ENCODE results near the gene DACH1. TPM values are rescaled to one million over a fixed set of nuclear protein-coding genes. Genes with fewer than 3 reads are reported as not detected.
A peak's percentile ranks its signal among the peaks of the same experiment; 100 is the strongest.

DACH1 gene
- total RNA-seq, 2 donors from 2014 or later: not detected

DNA sequence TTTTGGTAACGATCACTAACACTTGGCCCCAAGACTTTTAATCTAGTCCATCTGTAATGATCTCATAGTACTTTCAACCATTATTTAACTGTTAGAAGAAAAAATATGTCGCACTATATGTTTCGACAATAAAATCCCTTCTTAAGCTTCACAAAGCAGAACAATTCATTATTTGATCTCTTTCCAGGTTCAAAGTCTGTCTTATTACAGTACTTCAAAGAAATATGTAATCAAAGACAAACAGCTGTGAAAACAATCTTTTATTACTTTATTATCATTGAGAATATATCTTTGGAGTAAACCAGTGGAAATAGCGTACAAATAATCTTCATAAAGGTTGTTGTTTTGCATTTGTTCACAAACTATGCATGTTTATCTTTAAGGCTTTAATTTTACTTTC is 93.5 kb downstream of the DACH1 start:
- Mint-ChIP-seq H3K36me3 (no peaks in the 10 kb centered on the region), H3K9me3 (no peaks in the 10 kb centered on the region), H3K27ac (no peak overlapping the region)
- DNase-seq (ENCODE audit: low spot score in 2 of 2) (no peak), ATAC-seq (no peak)

DNA sequence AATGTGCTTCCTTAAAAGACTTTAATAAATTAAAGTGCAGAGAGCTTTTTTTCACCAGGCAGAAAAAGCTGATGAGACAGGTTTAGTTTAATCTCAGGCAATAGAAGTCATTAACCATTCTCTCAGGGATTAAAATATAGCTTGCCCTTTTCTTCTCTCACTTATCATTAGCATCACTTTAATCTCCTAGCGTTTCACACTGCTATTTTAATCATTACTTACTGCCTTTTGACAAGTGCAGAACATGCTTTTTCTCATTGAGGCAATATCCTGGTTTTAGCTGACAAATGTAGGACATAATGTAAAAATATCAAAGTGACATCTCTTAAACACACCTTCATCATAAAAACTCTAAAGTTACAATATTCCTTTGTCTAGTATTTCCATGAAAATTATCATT is 94.6 kb downstream of the DACH1 start:
- H3K36me3 Mint-ChIP-seq: no peaks in the 10 kb centered on the region
- H3K9me3 Mint-ChIP-seq: no peaks in the 10 kb centered on the region
- no peak for ATAC-seq
- no peak overlapping the region for H3K27ac Mint-ChIP-seq
- no peak for DNase-seq (ENCODE audit: low spot score in 2 of 2)

DNA sequence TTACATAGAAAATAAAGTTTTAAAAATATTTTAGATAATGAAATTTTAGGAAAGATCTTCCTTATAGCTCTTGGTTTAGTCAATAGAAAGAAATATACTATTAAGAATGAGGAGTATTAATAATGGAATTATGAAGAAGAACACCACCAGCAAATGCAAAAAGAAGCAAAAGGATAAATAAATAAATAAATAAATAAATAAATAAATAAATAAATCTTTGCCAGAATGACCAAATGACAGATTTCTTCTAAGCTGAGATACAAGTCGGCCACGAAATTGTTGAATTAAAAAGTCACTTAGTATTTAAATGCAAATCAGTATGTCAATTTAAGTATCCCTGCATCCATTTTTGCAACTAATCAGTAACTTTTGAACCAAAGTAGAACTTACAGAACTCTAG is 95.9 kb downstream of the DACH1 start:
- no peaks in the 10 kb centered on the region for H3K36me3 Mint-ChIP-seq
- H3K9me3 Mint-ChIP-seq: peaks cover 0 to 1% of the 10 kb centered on the region in 2 donors
- no peak overlapping the region for H3K27ac Mint-ChIP-seq
- no peak for DNase-seq (ENCODE audit: low spot score in 2 of 2)
- ATAC-seq: no peak

DNA sequence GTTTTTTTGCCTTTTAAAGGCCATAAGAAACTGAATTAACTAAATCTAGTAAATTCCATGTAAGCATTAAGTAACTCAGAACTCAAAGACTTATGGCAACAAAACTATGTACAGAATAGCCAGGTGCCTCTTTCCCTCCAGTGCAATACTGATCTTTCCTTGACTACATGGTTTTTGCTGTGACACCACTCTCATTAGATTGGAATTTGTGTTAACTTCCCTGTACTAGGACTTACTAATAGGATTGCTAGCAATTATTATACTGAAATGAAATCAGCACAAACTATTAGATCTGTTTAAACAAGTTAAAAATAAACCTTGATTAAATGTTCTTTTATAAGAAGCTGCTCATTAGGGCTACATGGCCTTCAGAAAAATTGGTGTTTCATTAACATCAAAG is 96.3 kb downstream of the DACH1 start:
- DNase-seq (ENCODE audit: low spot score in 2 of 2): no peak
- H3K9me3 Mint-ChIP-seq: peaks cover 0 to 3% of the 10 kb centered on the region in 2 donors
- no peaks in the 10 kb centered on the region for H3K36me3 Mint-ChIP-seq
- no peak for ATAC-seq
- H3K27ac Mint-ChIP-seq: no peak overlapping the region

DNA sequence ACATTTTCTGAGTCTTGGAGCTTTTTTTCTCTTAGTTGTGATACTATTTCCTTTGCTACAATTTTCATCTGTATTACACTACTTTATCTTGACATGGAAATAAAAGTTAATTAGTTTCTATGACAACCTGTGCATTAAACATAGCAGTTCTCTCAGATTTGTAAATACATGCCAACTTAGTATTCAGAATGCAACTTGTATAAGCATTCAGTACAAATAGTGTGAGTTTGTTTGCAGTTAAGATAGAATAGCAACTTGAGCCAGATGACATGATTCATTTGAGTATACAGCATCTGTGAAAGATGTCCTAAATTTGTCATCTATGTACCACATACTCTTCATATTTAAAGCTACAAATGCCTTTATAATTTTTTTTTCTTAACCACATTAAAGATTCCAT is 98.1 kb downstream of the DACH1 start:
- Mint-ChIP-seq H3K9me3 (peaks cover 0 to 3% of the 10 kb centered on the region in 2 donors), H3K36me3 (no peaks in the 10 kb centered on the region), H3K27ac (no peak overlapping the region)
- DNase-seq (ENCODE audit: low spot score in 2 of 2) (no peak), ATAC-seq (peak in 1 of 2 donors; percentile 52)

DNA sequence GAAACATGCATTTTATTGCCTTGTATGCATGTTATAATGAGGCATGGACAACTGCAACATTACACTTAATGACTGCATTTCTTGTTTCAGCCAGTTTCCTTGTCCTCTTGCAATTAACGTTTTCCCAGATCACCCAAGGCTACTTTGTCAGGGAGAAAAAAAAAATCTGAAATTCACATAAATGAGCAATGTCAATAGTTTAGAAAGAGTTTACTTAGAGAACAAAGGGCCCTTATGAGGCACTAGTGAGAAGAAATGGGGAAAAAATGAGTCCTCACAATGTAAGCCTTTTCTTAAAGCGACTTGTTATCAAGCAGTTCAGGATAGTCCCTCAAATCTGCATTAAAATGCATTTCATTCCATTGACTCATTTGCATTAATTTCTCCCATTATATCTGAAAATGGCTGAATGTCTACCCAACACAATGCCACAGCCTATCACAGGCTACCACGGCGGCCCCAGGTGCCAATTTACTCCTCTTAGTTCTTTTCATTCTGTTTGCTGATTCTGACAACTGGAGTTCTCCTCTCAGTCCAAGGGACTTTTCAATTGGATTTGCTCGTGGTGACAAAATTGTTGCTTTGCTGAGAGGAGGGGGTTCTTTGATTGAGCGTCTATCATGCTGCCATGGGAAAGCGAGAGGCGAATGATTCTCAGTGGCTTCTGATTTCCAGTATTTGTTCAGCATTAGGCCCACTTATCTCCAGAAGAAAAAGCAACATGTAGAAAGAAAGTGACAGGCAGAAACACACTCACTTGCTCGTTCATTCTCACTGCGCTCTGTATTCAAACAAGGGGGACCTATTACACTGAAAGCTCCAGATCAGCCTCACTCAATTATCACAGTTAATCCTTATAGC is 107.1 kb downstream of the DACH1 start:
- H3K27ac Mint-ChIP-seq: no peak overlapping the region
- no peak for ATAC-seq
- DNase-seq (ENCODE audit: low spot score in 2 of 2): no peak
- H3K36me3 Mint-ChIP-seq: no peaks in the 10 kb centered on the region
- H3K9me3 Mint-ChIP-seq: peaks cover 0 to 3% of the 10 kb centered on the region in 2 donors

DNA sequence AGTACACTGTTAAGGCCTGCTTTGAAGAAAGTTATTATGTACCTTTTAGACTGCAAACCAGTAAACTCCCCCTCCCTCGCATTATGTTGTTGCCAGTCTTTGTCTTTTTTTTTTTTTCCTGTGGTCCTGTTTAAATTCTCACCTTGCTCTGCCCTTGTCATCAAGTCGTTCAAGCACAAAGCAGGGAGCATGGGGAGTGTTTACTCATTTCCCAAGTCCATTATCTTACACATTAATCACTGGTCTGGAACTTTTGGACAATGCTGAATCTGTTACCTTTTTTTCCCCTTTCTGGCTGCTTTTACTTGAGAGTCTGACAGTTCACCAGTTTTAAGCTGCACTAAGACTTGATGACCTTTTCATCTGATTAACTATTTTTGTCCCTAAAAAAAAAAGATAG is 108.2 kb downstream of the DACH1 start:
- Mint-ChIP-seq H3K36me3 (no peaks in the 10 kb centered on the region), H3K27ac (no peak overlapping the region), H3K9me3 (peaks cover 0 to 3% of the 10 kb centered on the region in 2 donors)
- DNase-seq (ENCODE audit: low spot score in 2 of 2) (no peak), ATAC-seq (no peak)

DNA sequence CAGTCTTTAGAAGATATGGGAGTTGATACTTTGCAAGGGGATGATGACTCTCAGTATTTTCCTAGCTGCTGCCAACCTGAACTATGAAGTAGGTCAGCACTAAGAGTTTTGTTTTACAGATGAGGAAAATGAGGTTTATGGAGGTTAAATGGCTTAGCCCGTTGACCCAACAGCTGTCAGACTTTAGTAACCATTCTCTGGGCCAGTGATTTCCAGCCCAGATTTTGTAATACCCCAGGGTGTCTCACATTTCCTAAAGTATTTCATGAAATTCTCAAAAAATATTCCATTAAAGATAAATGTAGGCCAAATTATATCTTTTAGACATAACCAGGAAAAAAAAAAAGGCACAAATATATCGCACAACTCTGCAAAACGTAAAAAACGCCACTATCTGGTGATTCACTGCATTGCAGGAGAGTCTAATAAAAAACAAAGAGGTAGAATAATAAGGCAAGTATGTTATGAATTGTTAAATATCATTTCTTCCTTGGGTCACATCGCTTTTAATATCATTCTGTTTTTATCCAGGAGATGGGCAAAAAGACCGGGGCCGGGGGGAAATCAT is 112.5 kb downstream of the DACH1 start:
- DNase-seq (ENCODE audit: low spot score in 2 of 2) (no peak), ATAC-seq (no peak)
- no peaks in the 10 kb centered on the region for H3K9me3 Mint-ChIP-seq
- no peaks in the 10 kb centered on the region for H3K36me3 Mint-ChIP-seq
- H3K27ac Mint-ChIP-seq: no peak overlapping the region

DNA sequence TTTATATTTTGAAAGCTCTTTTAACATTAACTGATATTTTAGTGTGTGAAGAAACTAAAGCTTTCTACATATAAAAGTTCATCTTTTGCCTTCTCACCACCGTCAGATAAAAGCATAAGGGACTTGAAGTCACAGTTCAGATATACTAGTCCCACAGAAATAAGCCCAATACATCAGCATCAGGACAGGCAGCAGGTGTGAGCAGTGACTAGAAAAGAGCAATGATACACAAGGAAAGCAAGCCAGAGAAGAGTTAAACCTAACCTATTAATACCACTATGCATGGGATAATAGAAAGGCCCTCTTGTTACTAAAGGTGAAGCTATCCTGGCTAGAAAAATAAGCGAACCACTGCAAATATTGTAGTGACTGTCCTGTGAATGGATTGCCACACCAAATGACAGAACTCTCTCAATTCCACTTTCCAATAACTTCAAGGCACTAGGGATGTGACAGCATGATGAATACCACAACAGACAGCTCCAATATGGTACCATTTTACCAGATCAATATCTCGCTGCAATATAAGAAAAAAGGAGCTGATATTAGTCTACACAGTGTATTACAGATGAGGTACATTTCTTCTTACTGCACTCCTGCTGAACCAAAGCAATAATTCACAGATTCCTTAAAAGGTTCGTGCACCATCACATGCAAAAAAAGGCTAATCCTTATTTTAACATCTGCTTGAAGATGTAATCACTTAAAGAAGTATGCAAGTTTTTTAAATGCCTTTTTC is 114.1 kb downstream of the DACH1 start:
- ATAC-seq (no peak), DNase-seq (ENCODE audit: low spot score in 2 of 2) (no peak)
- H3K27ac Mint-ChIP-seq: no peak overlapping the region
- no peaks in the 10 kb centered on the region for H3K9me3 Mint-ChIP-seq
- H3K36me3 Mint-ChIP-seq: no peaks in the 10 kb centered on the region

DNA sequence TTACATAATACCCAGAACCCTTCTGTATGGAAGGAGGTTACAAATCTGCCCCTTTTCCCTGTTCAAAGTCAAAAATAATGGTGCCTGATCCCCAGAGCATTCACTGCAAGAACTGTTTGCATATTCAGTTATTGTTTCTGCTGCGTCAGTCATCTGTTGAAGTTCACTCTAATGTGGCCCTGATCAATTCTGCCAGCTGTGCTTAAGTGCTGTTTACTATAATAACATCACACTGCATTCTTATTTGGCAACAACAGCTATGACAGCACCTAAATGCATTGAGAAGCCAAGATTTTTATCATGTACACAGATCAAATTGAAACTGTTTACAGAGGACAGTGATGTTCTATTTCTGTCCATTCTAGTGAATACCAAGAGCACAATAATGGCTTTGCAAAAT is 115.9 kb downstream of the DACH1 start:
- DNase-seq (ENCODE audit: low spot score in 2 of 2) (no peak), ATAC-seq (no peak)
- no peaks in the 10 kb centered on the region for H3K9me3 Mint-ChIP-seq
- no peak overlapping the region for H3K27ac Mint-ChIP-seq
- H3K36me3 Mint-ChIP-seq: no peaks in the 10 kb centered on the region

DNA sequence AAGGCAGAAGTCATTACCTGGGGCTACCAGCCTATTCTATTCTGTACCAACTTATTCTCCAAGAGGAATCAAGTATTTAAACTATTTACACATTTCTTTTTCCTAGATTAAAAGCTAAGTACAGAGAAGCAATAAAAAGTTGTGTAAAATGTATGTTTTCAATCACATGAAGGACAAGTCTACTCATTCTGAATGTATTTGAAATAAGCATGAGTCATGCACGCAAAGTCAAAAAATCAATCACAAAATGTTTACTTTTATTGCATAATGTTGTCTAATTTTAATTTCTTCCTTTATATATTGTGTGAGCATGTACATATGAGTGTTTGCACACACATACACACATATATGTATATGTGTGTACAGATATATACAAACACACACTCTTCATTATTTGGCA is 136.7 kb downstream of the DACH1 start:
- ATAC-seq: no peak
- Mint-ChIP-seq H3K36me3 (no peaks in the 10 kb centered on the region), H3K9me3 (peaks cover 0 to 4% of the 10 kb centered on the region in 2 donors), H3K27ac (no peak overlapping the region)
- DNase-seq (ENCODE audit: low spot score in 2 of 2): no peak

DNA sequence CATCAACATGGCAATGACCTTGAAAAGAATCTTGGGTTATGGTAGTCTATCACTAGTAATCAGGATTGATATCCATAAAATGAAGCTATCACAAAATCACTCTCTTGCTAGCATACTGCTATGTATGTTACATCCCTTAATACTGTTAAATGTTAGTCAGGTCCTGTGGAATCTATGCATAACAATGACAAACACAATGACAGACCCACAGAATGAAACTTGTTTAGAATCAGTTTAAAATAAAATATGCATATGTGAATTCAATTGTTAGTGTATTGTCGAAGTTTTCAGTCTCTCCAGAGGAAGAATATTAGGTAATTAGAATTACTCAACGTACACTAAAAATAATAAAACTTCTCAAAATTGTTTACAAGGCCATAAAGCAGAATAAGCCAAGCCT is 137.6 kb downstream of the DACH1 start:
- Mint-ChIP-seq H3K9me3 (peaks cover 0 to 4% of the 10 kb centered on the region in 2 donors), H3K36me3 (no peaks in the 10 kb centered on the region), H3K27ac (no peak overlapping the region)
- DNase-seq (ENCODE audit: low spot score in 2 of 2): no peak
- ATAC-seq: no peak

DNA sequence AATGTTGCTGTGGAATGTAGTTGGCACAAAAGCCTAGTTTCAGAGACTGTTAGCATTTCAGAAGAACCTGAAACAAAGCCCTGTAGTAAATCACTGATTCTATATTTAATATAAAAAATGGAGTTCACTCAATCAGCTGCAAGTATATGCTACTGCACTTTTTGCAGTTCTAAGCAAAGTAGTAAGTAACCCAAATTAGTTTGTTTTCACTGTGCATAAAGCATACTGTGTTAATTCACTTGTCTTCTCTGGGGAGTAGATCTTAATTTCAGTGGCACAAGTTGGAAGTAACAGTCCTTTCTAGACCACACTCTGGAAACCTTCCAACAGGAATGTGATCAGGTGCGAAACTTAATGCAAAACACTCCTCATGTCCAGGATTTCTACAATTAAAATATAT is 139.3 kb downstream of the DACH1 start:
- no peak for ATAC-seq
- H3K36me3 Mint-ChIP-seq: no peaks in the 10 kb centered on the region
- peaks cover 0 to under 1% of the 10 kb centered on the region in 2 donors for H3K9me3 Mint-ChIP-seq
- H3K27ac Mint-ChIP-seq: no peak overlapping the region
- DNase-seq (ENCODE audit: low spot score in 2 of 2): no peak

DNA sequence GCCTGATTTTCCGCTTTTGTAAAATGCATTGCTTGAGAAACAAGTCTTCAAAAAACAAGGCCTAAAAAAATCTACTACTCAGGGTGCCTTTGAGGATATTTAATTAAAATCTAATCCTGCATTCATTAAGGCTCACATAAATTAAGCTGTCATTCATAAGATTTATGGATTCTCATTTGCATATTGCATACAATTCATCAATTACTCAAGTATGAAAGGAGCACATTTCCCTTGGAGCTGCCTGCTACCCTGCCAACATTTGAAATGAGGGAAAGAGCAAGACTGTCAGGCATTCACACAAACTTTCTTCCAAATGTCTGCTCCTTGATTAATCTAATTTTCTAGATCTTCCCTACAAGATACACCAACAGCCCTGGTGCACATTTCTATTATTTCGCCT is 140.0 kb downstream of the DACH1 start:
- no peak for DNase-seq (ENCODE audit: low spot score in 2 of 2)
- Mint-ChIP-seq H3K36me3 (no peaks in the 10 kb centered on the region), H3K9me3 (no peaks in the 10 kb centered on the region), H3K27ac (no peak overlapping the region)
- ATAC-seq: no peak

DNA sequence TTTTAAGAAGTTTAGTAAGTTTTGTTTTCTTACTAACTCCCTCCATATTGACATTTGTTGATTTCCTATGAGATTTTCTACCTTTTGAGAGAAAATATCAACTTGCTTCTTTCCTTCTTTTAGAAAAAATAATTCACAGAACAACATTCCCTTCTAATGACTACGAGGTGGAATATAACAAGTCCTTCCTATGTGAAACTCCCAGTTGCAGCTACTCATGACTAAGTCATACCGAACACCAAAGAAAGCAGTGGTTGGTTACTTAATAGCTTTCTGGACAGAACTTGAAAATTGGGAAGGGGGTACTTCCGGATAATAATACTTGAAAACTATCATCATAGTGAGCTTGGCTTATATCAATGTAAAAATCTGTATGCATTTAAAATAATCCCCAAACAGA is 144.8 kb downstream of the DACH1 start:
- DNase-seq (ENCODE audit: low spot score in 2 of 2) (no peak), ATAC-seq (no peak)
- H3K9me3 Mint-ChIP-seq: no peaks in the 10 kb centered on the region
- H3K36me3 Mint-ChIP-seq: no peaks in the 10 kb centered on the region
- no peak overlapping the region for H3K27ac Mint-ChIP-seq

DNA sequence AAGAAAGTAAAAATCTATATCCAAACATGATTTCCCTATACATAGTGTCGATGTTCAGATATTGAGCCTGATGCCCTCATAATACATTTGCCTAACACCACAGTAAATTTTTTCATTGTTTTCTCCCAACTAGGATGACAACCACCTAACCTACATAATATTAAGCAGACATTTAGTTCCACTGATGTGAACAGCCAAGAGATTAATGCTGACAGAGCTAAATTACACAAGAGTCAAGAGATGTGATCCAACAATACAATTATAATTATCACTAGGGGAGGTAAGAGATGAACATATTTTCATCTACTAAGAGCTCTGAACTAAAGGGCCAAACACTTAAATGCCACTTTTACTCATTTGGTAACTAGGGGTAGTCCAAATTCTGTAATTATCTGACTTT is 145.9 kb downstream of the DACH1 start:
- no peak overlapping the region for H3K27ac Mint-ChIP-seq
- DNase-seq (ENCODE audit: low spot score in 2 of 2) (no peak), ATAC-seq (no peak)
- no peaks in the 10 kb centered on the region for H3K36me3 Mint-ChIP-seq
- no peaks in the 10 kb centered on the region for H3K9me3 Mint-ChIP-seq

DNA sequence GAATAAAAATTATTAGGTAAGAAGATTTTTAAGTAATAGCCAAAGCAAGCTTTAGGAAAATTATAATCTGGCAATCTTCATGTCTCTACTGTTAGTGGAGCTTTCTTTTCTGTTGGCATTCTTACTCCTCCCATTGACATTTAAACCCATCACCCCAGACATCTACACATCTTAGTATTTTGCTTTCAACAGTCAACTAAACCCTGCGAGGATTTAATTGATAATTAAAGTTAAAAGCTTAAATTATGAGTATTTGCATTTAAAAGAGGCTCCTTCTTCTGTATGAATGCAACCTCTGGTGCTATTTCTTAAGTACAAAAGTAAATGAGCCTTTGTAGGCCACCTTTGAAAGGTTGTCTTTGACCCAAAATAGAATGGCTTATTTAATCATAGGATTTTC is 148.1 kb downstream of the DACH1 start:
- ATAC-seq (no peak), DNase-seq (ENCODE audit: low spot score in 2 of 2) (no peak)
- Mint-ChIP-seq H3K9me3 (no peaks in the 10 kb centered on the region), H3K36me3 (no peaks in the 10 kb centered on the region), H3K27ac (no peak overlapping the region)
